Keratinocyte (primary cell): ENCODE measurements around the gene ELMO2.

ENCODE experiments used
- CTCF ChIP-seq, 3 experiments: IDR thresholded peaks in 1 of 3; conservative IDR thresholded peaks in 1 of 3; optimal IDR thresholded peaks in 1 of 3; 2 replicates in 2 of 3; 3 replicates in 1 of 3; pipeline versions ENCODE3 to v1.5.1; 2011; ENCODE audit warnings: low read length in 3 of 3, mild to moderate bottlenecking in 3 of 3, moderate library complexity in 2 of 3, control low read depth in 1 of 3, inconsistent platforms in 1 of 3; ENCODE audit not compliant: insufficient read depth in 2 of 3; ENCODE audit errors: extremely low read depth in 1 of 3
- EZH2 ChIP-seq: IDR thresholded peaks from one replicate; pipeline ENCODE4 v1.6.1; 2012; ENCODE audit warnings: inconsistent platforms, mild to moderate bottlenecking, low read length, moderate library complexity

GRCh38 chr20:46362921-46363867, 43.2 kb downstream of the ELMO2 start:
- TF ChIP-seq EZH2: no peak
- no peak for TF ChIP-seq CTCF (optimal IDR thresholded peaks at IDR 0.05 in 1 of 3, IDR thresholded peaks at IDR 0.05 in 1 of 3, conservative IDR thresholded peaks at IDR 0.05 in 1 of 3; ENCODE audit: extremely low read depth in 1 of 3, insufficient read depth in 2 of 3, low read length in 3 of 3)
